ENCODE measurements around the gene BPHL. TPM values are rescaled to one million over a fixed set of nuclear protein-coding genes. Genes with fewer than 3 reads are reported as not detected.

BPHL gene
- polyA plus RNA-seq, 1 donor (not counting 4 experiments of a cell fraction or from before 2014, with no cell fraction given), result 21.9 TPM

- Histone ChIP-seq H2AFZ (ENCODE audit: control insufficient read depth, low read length) (no peak overlapping the region), H3K9ac (ENCODE audit: control insufficient read depth, extremely low read depth, insufficient read depth, low read length) (no peak overlapping the region), H3K27ac (ENCODE audit: control insufficient read depth, insufficient read depth, low read length) (no peak overlapping the region), H3K36me3 (ENCODE audit: control insufficient read depth in 2 of 2, extremely low read depth in 1 of 2, insufficient read depth in 2 of 2, low read length in 2 of 2) (peaks cover 0 to 2% of the 10 kb centered on the region in 2 experiments), H3K9me3 (ENCODE audit: control insufficient read depth, low read depth, low read length) (no peaks in the 10 kb centered on the region), H3K4me1 (ENCODE audit: control insufficient read depth, extremely low read depth, insufficient read depth, low read length) (peaks cover 9% of the 10 kb centered on the region), H3K4me3 (ENCODE audit: control insufficient read depth in 2 of 3, extremely low read depth in 1 of 3, insufficient read depth in 2 of 3, low read depth in 1 of 3, low read length in 3 of 3) (no peak overlapping the region), H3K9me1 (ENCODE audit: control insufficient read depth, extremely low read depth, insufficient read depth, low read length) (no peaks in the 10 kb centered on the region), H4K20me1 (ENCODE audit: control insufficient read depth, extremely low read depth, insufficient read depth, low read length) (no peaks in the 10 kb centered on the region), H3K79me2 (ENCODE audit: control insufficient read depth, insufficient read depth, low read length) (peaks cover 3% of the 10 kb centered on the region), H3K4me2 (ENCODE audit: control insufficient read depth, extremely low read depth, insufficient read depth, low read depth, low read length) (no peak overlapping the region), H3K27me3 (ENCODE audit: control insufficient read depth, extremely low read depth, insufficient read depth, low read length) (no peaks in the 10 kb centered on the region)
- dilution Hi-C loops (cut with MboI; ENCODE audit: extremely low pct_ligation_motif_present, low sequenced_read_pairs), result no loop called here
- no peak for TF ChIP-seq CTCF (optimal IDR thresholded peaks at IDR 0.05 in 1 of 3, IDR thresholded peaks at IDR 0.05 in 1 of 3, conservative IDR thresholded peaks at IDR 0.05 in 1 of 3; ENCODE audit: extremely low read depth in 1 of 3, insufficient read depth in 2 of 3, low read length in 3 of 3)
- no peak for TF ChIP-seq EZH2 (IDR thresholded peaks at IDR 0.05; ENCODE audit: low read length)
- no peak for FAIRE-seq
- DNase-seq (ENCODE audit: low read depth, low spot score), result no peak
These were observed 4.3 kb downstream of the BPHL start for GRCh38 chr6:3122823-3123182.

GRCh38 chr6:3124667-3125066, 6.2 kb downstream of the BPHL start:
- Histone ChIP-seq H3K36me3 (ENCODE audit: control insufficient read depth in 2 of 2, extremely low read depth in 1 of 2, insufficient read depth in 2 of 2, low read length in 2 of 2) (peaks cover 0 to 4% of the 10 kb centered on the region in 2 experiments), H3K9me1 (ENCODE audit: control insufficient read depth, extremely low read depth, insufficient read depth, low read length) (no peaks in the 10 kb centered on the region), H3K9ac (ENCODE audit: control insufficient read depth, extremely low read depth, insufficient read depth, low read length) (no peak overlapping the region), H4K20me1 (ENCODE audit: control insufficient read depth, extremely low read depth, insufficient read depth, low read length) (no peaks in the 10 kb centered on the region), H3K27me3 (ENCODE audit: control insufficient read depth, extremely low read depth, insufficient read depth, low read length) (no peaks in the 10 kb centered on the region), H3K9me3 (ENCODE audit: control insufficient read depth, low read depth, low read length) (no peaks in the 10 kb centered on the region), H3K79me2 (ENCODE audit: control insufficient read depth, insufficient read depth, low read length) (no peaks in the 10 kb centered on the region), H3K4me3 (ENCODE audit: control insufficient read depth in 2 of 3, extremely low read depth in 1 of 3, insufficient read depth in 2 of 3, low read depth in 1 of 3, low read length in 3 of 3) (no peak overlapping the region), H3K27ac (ENCODE audit: control insufficient read depth, insufficient read depth, low read length) (no peak overlapping the region), H2AFZ (ENCODE audit: control insufficient read depth, low read length) (no peak overlapping the region), H3K4me2 (ENCODE audit: control insufficient read depth, extremely low read depth, insufficient read depth, low read depth, low read length) (no peak overlapping the region), H3K4me1 (ENCODE audit: control insufficient read depth, extremely low read depth, insufficient read depth, low read length) (no peaks in the 10 kb centered on the region)
- no peak for DNase-seq (ENCODE audit: low read depth, low spot score)
- no peak for FAIRE-seq
- TF ChIP-seq EZH2 (IDR thresholded peaks at IDR 0.05; ENCODE audit: low read length) (no peak), CTCF (optimal IDR thresholded peaks at IDR 0.05 in 1 of 3, IDR thresholded peaks at IDR 0.05 in 1 of 3, conservative IDR thresholded peaks at IDR 0.05 in 1 of 3; ENCODE audit: extremely low read depth in 1 of 3, insufficient read depth in 2 of 3, low read length in 3 of 3) (no peak)
- dilution Hi-C loops (cut with MboI; ENCODE audit: extremely low pct_ligation_motif_present, low sequenced_read_pairs), result no loop called here
